Fibroblast of the conjunctiva (primary cell): ENCODE data around the gene BLVRB.
A peak's percentile ranks its signal among the peaks of the same experiment; 100 is the strongest.
"Not testable (repeated sequence)": the region's sequence is repeated elsewhere in the genome, so short reads cannot be mapped to it uniquely, and the experiment has no call there.

Source experiments
- DNase-seq: peaks from one replicate; pipeline ENCODE4 v3.0.0-alpha.2; 2010; ENCODE audit warnings: low read depth

Gene BLVRB

DNA sequence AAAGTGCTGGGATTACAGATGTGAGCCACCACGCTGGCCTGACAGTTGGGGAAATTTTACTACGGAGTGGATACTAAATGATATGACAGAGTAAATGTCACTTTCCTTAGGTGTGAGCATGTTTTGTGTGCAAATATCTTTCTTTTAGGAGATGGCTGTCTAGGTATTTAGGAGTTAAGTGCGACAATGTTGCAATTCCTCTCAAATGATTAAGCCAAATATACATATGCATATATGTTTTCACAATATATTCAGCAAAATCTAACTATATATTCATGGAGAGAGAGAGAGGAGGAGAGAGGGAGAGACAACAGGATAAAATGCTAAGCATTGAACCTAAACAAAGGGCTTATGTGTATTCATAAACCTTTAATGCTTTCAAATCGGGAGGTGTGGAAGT lies 16.0 kb downstream of the BLVRB start:
- DNase-seq, result no peak

DNA sequence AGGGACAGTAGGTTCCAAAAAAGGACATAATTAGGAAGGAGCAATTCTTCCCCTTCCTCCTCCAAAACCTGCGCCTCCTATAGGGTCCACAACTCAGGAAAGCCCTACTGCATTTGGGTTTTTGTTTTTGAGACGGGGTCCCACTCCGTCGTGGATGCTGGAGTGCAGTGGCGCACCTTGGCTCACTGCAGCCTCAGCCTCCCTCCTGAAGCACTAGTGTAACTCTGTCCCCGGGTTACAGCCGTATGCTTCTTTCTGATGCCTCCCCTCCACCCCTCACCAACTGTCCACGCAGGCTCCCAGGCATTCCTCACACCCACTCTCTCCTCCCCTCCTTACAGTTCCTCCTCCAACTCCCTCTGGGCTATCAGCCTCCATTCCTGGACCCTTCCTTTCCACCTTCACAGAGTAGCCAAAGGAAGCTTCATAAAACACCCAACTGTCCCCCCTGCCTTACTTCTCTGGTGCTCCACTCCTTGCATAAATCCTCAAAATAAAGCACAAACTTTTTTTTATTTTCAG lies 19.2 kb downstream of the BLVRB start:
- DNase-seq, result no peak

DNA sequence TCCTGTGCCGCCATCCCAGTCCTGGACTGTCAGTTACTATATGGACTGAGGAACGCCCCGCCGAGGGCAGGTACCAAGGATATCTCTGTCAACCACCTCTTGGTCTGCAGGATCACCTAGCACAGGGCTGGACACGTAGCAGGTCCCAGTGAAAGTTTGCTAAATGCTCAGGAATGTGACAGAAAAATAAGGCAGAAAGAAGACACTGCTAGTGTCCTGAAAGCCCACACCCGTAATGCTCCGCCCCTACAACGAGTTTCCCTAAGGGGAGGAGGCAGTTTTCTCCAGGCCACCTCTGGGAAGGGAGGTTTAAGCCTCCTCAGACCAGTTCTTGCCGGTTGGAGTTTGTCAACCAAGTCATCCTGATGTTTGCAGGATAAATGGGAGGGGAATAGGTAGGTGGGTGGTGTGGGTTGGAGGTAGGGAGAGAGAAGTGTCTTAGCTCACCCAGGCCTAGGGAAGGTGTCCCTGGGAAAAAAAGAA lies 19.7 kb downstream of the BLVRB start:
- DNase-seq, result no peak

DNA sequence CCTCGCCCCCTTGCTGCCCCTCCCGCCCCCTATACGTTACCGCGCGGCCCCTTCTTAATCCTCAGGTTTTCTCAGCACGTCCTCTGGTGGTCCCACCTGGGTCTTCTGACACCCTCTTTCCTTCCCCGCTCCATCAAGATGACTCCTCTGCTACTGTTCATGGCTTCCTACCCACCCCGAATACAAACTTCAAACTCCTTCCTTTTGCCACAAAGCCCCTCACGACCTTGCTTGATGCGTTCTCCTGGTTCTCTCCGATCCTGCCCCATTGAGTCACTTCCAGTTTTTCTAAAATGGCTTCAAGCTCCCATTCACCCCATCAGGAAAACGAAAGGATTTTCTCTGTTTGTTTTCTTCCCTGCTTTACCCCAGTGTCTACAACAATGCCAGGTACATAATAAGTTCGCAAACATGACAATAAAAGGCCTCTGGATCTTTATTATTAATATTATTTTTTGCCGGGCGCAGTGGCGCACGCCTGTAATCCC lies 20.7 kb downstream of the BLVRB start:
- no peak for DNase-seq

DNA sequence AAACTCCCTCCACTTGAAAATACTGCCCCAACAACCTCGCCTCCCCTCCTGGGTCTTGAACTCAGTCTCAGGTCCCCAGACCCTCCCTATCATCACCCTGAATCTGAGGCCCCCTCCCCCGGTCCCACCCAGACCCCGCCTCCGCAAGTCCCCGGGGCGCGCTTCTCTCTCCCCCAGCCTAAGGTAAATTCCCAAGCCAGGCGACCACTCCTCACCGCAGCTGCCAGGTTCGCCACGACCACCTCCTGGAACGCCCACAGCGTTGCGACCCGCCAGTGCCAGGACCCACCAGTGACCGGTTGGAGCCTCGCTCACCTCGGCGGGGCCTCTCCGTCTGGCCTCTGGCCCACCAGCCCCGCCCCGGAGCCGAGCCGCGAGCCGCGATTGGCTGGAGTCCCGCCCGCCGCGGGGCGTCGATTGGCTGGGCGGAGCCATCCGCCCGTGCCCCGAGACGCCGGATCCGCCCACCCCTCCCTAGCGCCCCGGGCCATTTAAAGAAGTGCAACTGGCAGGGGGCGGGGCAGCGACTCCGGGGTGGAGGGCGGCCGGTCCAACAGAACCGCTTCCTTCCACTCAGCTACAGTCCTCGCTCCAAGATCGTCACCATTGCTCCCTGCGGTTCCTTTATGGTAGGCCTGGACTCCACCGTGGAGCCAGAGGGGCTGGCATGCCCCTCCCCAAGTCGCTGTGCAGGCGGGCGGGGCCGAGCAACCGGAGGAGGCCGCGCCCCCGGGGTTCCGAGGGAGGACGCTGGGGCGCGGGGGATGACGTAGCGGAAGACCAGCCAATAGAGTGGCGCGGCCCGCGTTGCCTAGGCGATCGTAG lies 21.3 kb downstream of the BLVRB start, which contains the start of gene SERTAD3:
Gene SERTAD3 (minus strand): TSS at position 336 of the 825 bp plus-strand sequence. CDS start 2,255 bp downstream, outside the sequence.
- peak; percentile 86 for DNase-seq

DNA sequence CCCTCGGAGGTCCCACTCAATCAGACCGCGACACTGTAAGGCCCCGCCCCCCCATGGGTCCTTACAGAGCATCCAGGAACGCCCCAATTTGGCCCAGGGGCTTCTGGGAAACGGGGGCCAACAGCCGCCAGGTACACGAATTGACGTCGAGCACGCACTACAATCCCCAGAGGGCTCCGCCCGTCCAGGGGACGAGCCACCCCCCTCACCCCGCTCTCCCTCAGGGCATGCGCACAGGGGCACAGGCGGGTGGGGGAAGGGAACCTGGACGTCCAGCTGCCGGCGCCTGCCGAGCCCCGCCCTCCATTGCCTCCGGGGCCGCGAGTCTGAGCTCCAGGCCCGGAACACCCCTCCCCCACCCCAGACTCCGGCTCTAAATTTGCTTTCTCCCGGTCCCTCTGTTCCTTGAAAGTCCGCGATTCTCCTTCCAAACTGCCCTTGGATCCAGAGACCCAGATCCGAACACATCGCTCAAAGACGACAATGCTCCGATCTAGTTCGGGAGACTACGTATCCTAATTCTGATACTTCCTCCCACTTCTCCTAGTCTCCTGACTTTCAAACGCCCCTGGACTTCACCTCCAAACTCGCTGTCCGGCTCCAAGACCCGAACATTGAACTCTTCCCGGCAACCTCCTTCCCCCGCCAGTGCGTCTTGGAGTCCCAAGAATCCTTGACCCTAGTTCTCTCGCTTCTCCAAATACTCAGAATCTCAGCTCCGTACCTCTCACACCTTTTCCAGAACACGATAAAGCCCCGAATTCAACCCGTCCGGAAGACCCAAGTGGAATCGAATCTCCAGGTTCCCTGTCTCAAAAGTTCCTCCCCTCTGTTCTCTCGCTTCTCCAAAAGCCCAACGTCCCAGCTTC lies 22.2 kb downstream of the BLVRB start:
- peak; percentile 99 for DNase-seq

DNA sequence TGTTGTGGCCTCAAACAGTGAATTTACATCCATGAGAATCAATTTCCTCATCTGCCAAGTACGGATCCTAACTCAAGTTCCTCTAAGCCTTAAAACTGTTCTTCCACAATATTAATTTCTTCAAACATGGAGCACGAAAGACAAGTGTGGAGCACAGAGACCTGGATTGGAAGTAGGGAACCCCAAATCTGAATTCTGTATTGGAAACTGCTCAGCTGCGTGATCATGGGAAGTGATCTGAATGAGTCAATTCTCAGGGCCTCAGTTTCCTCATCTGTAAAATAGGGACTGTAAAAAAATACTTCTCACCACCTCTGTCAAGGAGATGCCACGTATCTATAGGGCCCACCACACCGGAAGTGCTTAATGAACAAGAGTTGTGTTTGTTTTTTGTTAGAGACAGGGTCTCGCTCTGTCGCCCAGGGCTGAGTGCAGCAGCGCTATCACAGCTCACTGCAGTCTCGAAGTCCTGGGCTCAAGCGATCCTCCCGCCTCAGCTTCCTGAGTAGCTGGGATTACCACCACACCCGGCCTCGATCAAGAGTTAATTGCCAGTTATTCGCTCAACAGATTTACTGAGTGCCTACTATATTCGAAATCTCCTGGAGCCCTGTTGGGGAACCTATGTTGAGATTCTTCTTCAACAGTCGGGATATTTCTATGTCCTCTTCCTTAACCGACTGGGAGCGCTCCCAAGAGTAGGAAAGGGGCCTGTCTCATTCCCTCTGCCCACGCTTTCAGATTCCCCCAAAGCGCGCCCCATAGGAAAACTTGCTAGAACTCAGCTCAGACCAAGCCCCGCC lies 23.0 kb downstream of the BLVRB start:
- DNase-seq, result no peak

DNA sequence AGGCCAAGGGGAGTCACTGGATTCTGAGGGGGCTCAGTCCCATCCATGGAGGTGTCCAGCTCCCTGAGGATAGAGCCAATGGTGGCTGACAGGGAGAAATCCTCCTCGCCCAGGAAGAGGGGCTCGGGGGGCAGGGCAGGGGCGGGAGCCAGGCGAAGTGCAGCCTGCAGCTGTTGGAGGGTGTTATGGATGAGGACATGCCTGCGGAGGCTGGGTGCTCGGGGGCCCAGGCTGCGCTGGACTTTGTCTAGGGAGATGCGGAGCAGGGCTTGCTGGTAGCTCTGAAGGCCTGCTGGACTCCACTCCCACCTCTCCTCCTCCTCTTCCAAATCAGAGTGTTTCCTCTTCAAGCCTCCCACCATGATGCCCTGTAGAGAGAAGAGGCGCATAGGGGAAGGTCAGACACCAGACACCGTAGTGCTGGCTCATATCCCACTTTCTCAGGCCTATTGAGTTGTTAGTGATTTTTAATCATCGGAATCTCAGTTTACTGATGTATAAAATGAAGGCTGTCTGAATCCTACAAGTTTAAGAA lies 23.8 kb downstream of the BLVRB start:
- DNase-seq, result no peak

DNA sequence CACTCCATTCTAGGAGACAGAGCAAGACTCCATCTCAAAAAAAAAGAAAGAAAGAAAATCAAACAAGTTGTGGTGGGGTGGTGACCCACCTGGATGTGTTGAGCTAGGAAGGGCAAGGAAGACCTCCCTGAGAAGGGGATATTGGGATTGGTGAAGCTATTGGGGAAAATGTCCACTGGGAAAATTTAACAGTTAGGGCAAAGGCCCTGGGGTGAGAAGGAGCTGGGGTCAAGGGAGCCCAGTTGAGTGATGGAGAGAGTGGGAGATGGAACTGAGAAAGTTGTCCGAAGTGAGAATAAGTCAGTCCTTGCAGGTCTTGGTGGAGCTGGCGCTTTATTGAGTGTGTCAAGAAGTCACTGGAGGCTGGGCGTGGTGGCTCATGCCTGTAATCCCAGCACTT lies 27.3 kb downstream of the BLVRB start:
- DNase-seq, result no peak

DNA sequence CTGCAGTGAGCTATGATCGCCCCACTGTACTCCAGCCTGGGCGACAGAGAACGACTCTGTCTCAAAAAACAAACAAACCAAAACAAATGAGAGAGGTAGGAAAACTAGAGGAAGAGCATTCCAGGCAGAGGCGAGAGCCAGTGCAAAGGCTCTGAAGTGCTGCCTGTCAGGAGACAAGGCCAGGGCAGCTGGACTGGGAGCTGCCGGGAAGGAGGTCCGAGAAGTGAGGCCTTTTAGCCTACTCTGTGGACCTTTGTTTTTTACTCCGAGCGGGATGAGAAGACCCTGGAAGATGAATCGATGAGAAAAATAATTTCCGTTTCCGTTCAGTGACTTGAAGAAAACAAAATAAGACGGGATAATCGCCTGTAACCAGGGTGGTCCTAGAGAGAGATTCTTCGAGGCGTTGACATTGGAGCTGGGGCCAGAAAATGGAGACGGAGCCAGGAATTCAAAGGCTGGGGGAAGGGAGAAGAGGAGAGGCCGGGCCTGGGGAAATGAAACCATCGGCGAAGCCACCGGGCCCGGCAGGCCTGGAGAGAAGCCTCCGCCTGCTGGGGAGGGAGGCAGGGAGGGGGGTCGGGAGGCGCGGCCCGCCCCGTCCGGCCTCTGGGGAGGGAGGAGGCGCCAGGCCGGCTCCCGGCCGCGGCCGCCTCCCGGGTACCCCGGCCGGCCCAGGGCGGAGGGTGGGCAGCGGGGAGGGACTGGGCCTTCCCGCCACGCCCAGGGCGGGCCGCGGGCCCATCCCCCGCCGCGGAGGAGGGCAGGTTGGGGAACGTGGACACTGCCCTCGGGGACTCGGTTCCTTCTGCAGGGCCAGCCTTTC lies 31.9 kb downstream of the BLVRB start:
- peak; percentile 86 for DNase-seq

DNA sequence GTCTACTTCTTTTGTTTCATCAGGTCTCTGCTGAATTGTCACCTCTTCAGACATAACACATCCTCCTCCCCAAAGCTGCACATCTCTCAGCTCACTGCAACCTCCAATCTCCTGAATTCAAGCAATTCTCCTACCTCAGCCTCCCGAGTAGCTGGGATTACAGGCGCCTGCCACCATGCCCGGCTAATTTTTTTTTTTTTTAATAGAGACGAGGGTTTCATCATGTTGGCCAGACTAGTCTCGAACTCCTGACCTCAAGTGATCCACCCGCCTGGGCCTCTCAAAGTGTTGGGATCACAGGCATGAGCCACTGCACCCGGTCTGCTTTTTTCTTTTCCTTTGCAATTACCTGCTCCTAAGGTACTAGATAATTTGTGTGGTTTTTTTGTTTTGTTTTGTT lies 32.8 kb downstream of the BLVRB start:
- not testable (repeated sequence) for DNase-seq

DNA sequence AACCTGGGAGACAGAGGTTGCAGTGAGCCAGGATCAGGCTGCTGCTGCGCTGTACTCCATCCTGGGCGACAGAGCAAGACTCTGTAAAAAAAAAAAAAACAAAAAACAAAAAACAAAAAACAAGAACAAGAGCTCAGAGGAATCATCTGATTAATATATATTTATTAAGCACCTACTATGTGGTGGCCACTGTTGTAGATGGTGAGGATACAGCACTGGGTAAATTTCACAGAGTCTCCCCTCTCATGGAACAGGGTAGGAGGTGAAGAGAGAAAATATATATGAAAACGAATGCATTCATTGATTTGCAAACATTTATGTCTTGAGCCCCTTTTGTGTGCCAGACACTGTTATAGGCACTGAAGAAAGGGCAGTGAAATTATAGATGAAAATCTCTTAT lies 33.8 kb downstream of the BLVRB start:
- no peak for DNase-seq

DNA sequence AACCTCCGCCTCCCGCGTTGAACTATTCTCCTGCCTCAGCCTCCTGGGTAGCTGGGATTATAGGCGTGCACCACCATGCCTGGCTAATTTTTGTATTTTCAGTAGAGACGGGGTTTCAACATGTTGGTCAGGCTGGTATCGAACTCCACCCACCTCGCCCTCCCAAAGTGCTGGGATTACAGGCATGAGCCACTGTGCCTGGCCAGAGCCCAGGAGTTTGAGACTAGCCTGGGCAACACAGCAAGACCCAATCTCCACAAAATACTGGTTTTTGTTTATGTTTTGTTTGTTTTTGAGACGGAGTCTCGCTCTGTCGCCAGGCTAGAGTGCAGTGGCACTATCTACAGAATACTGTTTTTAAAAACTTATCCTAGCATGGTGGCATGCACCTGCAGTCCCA lies 35.3 kb downstream of the BLVRB start:
- not testable (repeated sequence) for DNase-seq

DNA sequence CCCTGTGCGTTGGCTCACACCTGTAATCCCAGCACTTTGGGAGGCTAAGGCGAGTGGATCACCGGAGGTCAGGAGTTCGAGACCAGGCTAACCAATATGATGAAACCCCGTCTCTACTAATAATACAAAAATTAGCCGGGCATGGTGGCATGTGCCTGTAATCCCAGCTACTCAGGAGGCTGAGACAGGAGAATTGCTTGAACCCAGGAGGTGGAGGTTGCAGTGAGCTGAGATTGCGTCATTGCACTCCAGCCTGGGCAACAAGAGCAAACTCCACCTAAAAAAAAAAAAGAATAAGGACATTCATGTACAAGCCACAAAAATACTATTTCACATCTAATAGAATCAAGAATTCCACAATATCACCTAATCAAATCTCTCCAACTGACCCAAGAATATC lies 37.3 kb downstream of the BLVRB start:
- DNase-seq, result not testable (repeated sequence)

DNA sequence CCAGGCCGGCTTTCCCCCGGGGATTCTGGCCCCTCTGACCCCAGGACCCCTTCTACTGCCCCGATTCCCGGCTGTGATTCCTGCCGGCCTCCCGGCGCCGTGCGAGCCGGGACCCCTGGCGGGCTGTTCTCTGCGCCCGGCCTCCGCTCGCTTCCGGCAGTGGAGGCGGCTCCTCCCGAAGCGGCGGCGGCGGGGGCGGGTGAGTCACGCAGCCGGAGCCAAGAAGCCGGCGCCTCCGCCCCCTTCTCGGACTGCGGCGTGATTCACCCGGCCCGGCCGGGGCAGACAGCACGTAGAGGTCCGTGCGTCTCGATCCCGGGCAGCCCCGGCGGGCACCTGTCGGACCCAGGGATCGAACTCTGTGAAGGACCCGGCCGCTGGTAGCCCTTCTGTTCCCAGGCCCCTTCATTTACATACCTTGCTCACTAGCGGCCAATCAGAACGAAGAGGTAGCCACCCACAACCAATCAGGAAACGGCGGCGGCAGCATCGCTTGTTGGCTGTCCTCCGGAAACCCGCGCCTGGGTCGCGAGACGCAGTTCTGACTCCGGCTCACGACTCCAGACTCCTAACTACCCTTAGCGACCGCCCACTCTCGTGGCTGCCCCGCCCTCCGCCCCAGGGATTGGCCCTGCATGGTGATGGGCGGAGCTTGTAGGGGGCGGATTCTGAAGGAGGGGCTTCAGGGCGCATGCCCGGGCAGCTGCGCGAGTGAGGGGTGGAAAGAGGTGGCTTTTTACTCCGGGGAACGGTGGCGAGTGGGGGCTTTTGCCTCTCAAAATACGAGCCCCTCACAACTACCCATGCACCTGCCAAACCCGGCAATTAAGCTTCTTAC lies 39.9 kb downstream of the BLVRB start, which contains the start of gene SERTAD1:
Gene SERTAD1 (minus strand): TSS at position 543 of the 838 bp plus-strand sequence. CDS start 2,446 bp downstream, outside the sequence.
- peak; percentile 98 for DNase-seq

DNA sequence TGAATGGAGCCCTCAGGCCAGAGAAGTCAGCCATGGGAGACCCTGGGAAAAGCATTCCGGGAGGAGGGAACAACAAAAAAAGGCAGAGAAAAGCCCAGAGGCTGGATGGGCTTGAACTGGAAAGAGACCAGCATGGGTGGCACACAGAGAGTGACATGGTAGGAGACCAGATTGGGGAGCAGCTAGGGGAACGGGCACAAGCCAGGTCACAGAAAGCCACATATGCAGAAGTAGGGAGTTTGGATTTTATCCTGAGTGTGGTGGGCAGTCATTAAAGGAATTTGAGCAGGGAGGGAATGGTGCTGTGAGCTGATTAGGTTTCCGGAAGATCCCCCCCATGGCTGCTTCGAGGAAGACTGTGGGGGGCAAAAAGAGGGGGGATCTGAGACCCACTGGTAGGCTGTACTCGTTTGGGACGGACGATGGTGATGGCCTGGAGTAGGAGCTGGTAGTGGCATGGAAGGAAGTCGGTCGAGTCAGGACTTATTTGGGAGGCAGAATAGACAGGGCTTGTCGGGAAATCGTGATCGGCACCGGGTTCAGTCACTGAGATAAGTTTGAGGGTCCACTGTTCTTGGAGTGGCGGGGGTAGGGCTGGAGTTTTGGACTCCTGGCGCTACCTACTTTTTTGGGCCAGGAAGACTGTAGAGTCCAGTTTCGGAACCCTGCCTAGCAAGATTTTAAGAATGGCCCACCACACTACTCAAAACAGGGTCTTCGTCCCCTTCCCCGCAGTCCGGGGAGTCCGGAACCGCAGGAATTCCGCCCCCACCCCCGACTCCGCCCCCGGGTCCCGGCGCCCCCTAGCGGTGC lies 40.7 kb downstream of the BLVRB start:
- DNase-seq, result no peak

DNA sequence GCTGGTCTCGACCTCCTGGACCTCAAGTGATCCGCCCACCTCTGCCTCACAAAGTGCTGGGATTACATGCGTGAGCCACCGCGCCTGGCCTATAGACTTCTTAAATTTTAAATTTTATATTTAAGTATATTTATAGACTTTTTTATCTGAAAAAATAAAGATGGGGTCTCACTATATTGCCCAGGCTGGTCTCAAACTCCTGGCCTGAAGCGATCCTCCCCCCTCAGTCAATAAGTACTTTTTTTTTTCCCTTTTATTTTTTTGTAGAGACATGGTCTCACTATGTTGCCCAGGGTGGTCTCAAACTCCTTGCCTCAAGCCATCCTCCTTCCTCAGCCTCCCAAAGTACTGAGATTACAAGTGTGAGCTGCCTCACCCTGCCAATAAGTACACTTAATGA lies 41.6 kb downstream of the BLVRB start:
- no peak for DNase-seq

DNA sequence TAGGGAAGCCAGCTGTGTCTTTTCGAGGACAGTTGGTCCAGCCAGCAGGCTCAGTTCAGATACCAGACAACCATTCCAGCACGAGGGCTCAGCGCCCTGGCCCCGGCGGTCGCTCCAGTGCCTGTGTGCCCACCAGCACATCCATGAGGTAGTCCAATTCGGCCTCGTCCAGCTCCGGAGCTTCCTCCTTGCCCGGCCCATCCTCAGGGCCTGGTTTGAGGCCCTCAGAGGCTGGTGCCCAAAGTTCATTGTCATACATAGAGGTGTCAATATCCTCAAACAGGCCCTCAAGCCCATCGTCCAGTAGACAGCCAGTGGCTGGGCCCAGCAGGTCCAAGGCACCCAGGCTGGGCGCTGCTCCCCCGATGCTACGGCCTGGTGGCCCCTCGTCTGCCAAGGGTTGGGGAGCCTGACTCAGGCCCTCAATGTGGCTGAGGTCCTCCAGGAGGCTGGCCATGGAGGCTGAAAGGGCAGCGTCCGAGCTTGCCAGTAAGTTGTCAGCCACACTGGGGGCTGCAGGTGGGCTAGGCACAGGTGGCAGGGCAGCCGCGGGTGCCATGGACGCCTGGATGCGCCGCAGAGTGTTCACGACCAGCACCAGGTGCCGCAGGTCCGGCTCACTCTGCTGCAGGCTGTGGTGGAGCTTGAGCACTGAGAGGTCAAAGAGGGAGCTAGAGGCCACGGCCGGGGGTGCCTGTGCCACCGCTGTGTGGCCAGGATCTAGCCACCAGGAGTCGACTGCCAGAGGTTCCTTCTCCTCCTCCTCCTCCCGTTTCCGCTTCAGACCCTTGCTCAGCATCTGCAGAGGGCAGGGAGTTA lies 42.6 kb downstream of the BLVRB start:
- no peak for DNase-seq
